ENCODE data around the gene ERBB3.

Gene ERBB3

DNA sequence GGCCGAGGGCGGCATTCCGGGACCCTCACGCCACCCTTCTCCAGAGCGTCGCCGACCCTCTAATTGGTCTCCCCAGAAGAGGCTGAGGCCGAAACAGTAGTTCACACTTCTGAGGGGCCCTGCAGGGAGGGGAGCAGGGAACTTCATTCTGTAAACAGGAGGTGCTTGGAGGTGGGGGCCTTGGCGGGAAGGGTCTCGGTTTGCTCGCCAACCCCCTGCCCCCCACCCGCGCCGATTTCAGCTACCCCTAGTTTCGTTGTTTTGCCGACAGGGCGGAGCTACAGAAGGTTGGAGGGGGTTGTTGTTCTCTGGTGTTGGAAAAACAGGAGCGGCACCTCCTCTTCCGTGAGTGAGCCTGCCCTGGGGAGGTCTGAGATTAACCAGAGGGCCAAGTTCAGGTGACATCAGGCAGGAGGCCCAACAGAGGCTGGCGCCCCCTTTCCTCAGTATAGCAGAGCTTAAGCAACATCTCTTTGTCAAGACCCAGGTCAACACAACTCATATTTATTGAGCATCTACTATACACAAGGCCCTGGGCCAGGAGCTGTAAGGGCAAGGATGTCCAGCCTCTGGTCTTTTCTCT, 682 bp downstream of the ERBB3 start:
- peak overlapping the region; percentile 46 for H2AK5ac ChIP-seq (ENCODE audit: low read depth, low read length)
- H2AFZ ChIP-seq (ENCODE audit: low read length), result peak overlapping the region; percentile 99
- no peak overlapping the region for H2BK5ac ChIP-seq (ENCODE audit: low read length)
- peaks cover 9 to 12% of the 10 kb centered on the region in 2 donors for H3K4me1 ChIP-seq (ENCODE audit: control insufficient read depth in 2 of 2, insufficient read depth in 1 of 2, low read depth in 1 of 2, low read length in 2 of 2)
- peak overlapping the region; percentile 93 for H3K18ac ChIP-seq (ENCODE audit: low read length)
- H3K27me3 ChIP-seq (ENCODE audit: control insufficient read depth in 3 of 3, insufficient read depth in 3 of 3, low read depth in 1 of 3, low read length in 3 of 3), result peaks cover 0 to 52% (median 18%) of the 10 kb centered on the region in 3 experiments
- no peak overlapping the region for H4K8ac ChIP-seq (ENCODE audit: low read depth, low read length)
- no peak overlapping the region for H2BK120ac ChIP-seq (ENCODE audit: low read depth, low read length)
- WGBS, 2 donors (ENCODE audit: extremely low coverage in 2 of 2, insufficient read length in 2 of 2, insufficient replicate concordance in 1 of 2), result no CpG with 5 or more reads among the region's 20 CpGs
- no peak overlapping the region for H3K27ac ChIP-seq (replicated peaks; ENCODE audit: low read length)
- no peak overlapping the region for H2BK12ac ChIP-seq (ENCODE audit: low read length)
- no peaks in the 10 kb centered on the region for H3K79me1 ChIP-seq (ENCODE audit: low read depth, low read length)
- H3K9ac ChIP-seq (ENCODE audit: low read depth, low read length, poor library complexity), result no peak overlapping the region
- no peak overlapping the region for H3K4ac ChIP-seq (ENCODE audit: low read length)
- peak overlapping the region; percentile 47 to 83 for H3K4me3 ChIP-seq (ENCODE audit: low read length in 2 of 2)
- no peaks in the 10 kb centered on the region for H3K9me3 ChIP-seq (replicated peaks in 1 of 2; ENCODE audit: control insufficient read depth in 2 of 2, insufficient read depth in 1 of 2, low read depth in 1 of 2, low read length in 2 of 2)
- peak overlapping the region; percentile 95 for H3K4me2 ChIP-seq (ENCODE audit: insufficient read depth, low read length, poor library complexity, severe bottlenecking)
- no peaks in the 10 kb centered on the region for H3K36me3 ChIP-seq (replicated peaks in 1 of 2; ENCODE audit: control insufficient read depth in 2 of 2, insufficient read depth in 2 of 2, low read length in 2 of 2)
- no peak for DNase-seq (ENCODE audit: low spot score)
- H2BK15ac ChIP-seq (ENCODE audit: low read length), result peak overlapping the region; percentile 43
- H3K23ac ChIP-seq (ENCODE audit: low read depth, low read length, poor library complexity), result peak overlapping the region; percentile 96
- no peak overlapping the region for H4K91ac ChIP-seq (ENCODE audit: low read depth, low read length, poor library complexity)
- H3K14ac ChIP-seq (ENCODE audit: low read length), result no peak overlapping the region

DNA sequence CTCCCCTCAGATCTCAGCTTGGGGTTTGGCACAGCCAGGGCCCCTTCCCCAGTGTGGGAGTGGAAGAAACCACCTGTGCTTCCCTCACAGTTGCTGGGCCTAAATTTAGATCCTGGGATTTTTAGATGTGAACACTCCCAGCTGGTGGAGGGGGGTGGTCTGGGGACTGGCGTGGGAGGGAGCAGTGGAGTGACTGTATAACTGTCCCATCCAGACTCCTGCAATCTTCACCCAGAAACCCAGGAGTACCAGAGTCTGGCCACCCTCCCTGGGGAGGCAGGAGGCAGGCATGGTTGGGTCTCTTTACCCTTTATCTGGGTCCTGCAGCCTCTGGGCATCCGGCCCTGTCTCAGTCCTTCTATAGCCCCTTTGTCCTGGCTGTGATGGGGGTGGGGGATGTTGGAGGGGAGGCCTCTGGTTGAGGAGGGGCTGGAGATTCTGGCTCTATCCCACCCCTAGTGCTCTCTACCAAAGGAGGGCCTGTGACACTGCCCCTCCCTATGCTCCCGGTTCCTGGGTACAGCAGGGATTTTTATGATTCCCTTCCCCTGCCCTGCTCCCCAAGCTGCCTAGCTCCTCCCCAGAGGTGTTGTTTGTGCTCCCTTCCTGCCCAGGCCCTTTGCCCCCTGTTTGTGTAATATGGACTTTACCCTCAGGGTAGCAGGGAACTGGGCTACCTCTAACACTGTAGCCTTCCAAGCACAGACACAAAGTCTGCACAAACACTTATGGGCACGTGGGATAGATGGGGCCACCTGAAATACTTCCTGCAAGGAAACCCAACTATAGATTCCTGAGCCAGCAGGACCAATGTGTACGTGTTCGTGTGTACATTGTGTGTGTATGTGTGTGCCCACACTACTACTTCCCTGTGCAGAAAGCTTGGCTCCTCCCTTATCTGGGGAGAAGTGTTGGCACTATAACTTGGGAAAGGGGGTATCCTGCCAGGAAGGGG, 1.7 kb downstream of the ERBB3 start:
- H3K4me3 ChIP-seq (ENCODE audit: low read length in 2 of 2), result no peak overlapping the region
- H3K9ac ChIP-seq (ENCODE audit: low read depth, low read length, poor library complexity), result peak overlapping the region; percentile 45
- H3K27me3 ChIP-seq (ENCODE audit: control insufficient read depth in 3 of 3, insufficient read depth in 3 of 3, low read depth in 1 of 3, low read length in 3 of 3), result peaks cover 0 to 52% (median 18%) of the 10 kb centered on the region in 3 experiments
- no peak overlapping the region for H2BK120ac ChIP-seq (ENCODE audit: low read depth, low read length)
- H4K91ac ChIP-seq (ENCODE audit: low read depth, low read length, poor library complexity), result no peak overlapping the region
- H3K4ac ChIP-seq (ENCODE audit: low read length), result peak overlapping the region; percentile 71
- H3K79me1 ChIP-seq (ENCODE audit: low read depth, low read length), result no peaks in the 10 kb centered on the region
- H3K4me1 ChIP-seq (ENCODE audit: control insufficient read depth in 2 of 2, insufficient read depth in 1 of 2, low read depth in 1 of 2, low read length in 2 of 2), result peaks cover 9 to 12% of the 10 kb centered on the region in 2 donors
- H2AK5ac ChIP-seq (ENCODE audit: low read depth, low read length), result peak overlapping the region; percentile 15
- no peak overlapping the region for H3K27ac ChIP-seq (replicated peaks; ENCODE audit: low read length)
- H3K4me2 ChIP-seq (ENCODE audit: insufficient read depth, low read length, poor library complexity, severe bottlenecking), result no peak overlapping the region
- H3K14ac ChIP-seq (ENCODE audit: low read length), result no peak overlapping the region
- no peak overlapping the region for H2BK5ac ChIP-seq (ENCODE audit: low read length)
- no CpG with 5 or more reads among the region's 6 CpGs for WGBS, 2 donors (ENCODE audit: extremely low coverage in 2 of 2, insufficient read length in 2 of 2, insufficient replicate concordance in 1 of 2)
- DNase-seq (ENCODE audit: low spot score), result no peak
- no peaks in the 10 kb centered on the region for H3K36me3 ChIP-seq (replicated peaks in 1 of 2; ENCODE audit: control insufficient read depth in 2 of 2, insufficient read depth in 2 of 2, low read length in 2 of 2)
- peak overlapping the region; percentile 45 for H2AFZ ChIP-seq (ENCODE audit: low read length)
- H2BK12ac ChIP-seq (ENCODE audit: low read length), result peak overlapping the region; percentile 43
- peak overlapping the region; percentile 79 for H2BK15ac ChIP-seq (ENCODE audit: low read length)
- H3K18ac ChIP-seq (ENCODE audit: low read length), result peak overlapping the region; percentile 72
- H3K9me3 ChIP-seq (replicated peaks in 1 of 2; ENCODE audit: control insufficient read depth in 2 of 2, insufficient read depth in 1 of 2, low read depth in 1 of 2, low read length in 2 of 2), result no peaks in the 10 kb centered on the region
- no peak overlapping the region for H3K23ac ChIP-seq (ENCODE audit: low read depth, low read length, poor library complexity)
- no peak overlapping the region for H4K8ac ChIP-seq (ENCODE audit: low read depth, low read length)

DNA sequence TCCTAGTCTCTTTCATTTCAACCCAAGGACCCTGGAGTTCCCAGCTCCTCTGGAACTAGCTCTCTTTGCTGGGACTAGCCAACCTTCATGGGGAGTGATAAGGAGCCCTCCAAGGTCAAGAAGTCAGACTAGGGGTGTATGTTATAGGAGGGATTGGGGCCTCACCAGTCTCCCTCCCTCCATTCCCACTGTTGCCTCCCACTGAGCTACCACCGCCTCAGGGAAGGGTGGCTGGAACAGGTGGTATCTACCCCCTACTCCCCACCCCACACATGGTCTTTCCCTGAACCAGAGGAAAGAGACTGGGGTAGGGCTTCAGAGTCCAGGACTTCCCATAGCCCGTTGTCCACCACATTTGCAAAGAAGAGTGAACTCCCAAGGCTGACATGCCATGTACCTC, 2.4 kb downstream of the ERBB3 start:
- no peak overlapping the region for H4K91ac ChIP-seq (ENCODE audit: low read depth, low read length, poor library complexity)
- H3K9me3 ChIP-seq (replicated peaks in 1 of 2; ENCODE audit: control insufficient read depth in 2 of 2, insufficient read depth in 1 of 2, low read depth in 1 of 2, low read length in 2 of 2), result no peaks in the 10 kb centered on the region
- H2BK5ac ChIP-seq (ENCODE audit: low read length), result no peak overlapping the region
- WGBS, 2 donors (ENCODE audit: extremely low coverage in 2 of 2, insufficient read length in 2 of 2, insufficient replicate concordance in 1 of 2), result no CpG with 5 or more reads among the region's 2 CpGs
- H3K36me3 ChIP-seq (replicated peaks in 1 of 2; ENCODE audit: control insufficient read depth in 2 of 2, insufficient read depth in 2 of 2, low read length in 2 of 2), result no peaks in the 10 kb centered on the region
- no peaks in the 10 kb centered on the region for H3K79me1 ChIP-seq (ENCODE audit: low read depth, low read length)
- no peak overlapping the region for H3K9ac ChIP-seq (ENCODE audit: low read depth, low read length, poor library complexity)
- H3K27ac ChIP-seq (replicated peaks; ENCODE audit: low read length), result no peak overlapping the region
- H3K23ac ChIP-seq (ENCODE audit: low read depth, low read length, poor library complexity), result no peak overlapping the region
- H3K14ac ChIP-seq (ENCODE audit: low read length), result no peak overlapping the region
- no peak for DNase-seq (ENCODE audit: low spot score)
- peaks cover 0 to 52% (median 18%) of the 10 kb centered on the region in 3 experiments for H3K27me3 ChIP-seq (ENCODE audit: control insufficient read depth in 3 of 3, insufficient read depth in 3 of 3, low read depth in 1 of 3, low read length in 3 of 3)
- H3K4me3 ChIP-seq (ENCODE audit: low read length in 2 of 2), result no peak overlapping the region
- no peak overlapping the region for H3K4me2 ChIP-seq (ENCODE audit: insufficient read depth, low read length, poor library complexity, severe bottlenecking)
- H3K4me1 ChIP-seq (ENCODE audit: control insufficient read depth in 2 of 2, insufficient read depth in 1 of 2, low read depth in 1 of 2, low read length in 2 of 2), result peaks cover 9 to 12% of the 10 kb centered on the region in 2 donors
- no peak overlapping the region for H2BK15ac ChIP-seq (ENCODE audit: low read length)
- H3K4ac ChIP-seq (ENCODE audit: low read length), result no peak overlapping the region
- no peak overlapping the region for H2AK5ac ChIP-seq (ENCODE audit: low read depth, low read length)
- H2BK12ac ChIP-seq (ENCODE audit: low read length), result no peak overlapping the region
- H2BK120ac ChIP-seq (ENCODE audit: low read depth, low read length), result no peak overlapping the region
- H2AFZ ChIP-seq (ENCODE audit: low read length), result no peak overlapping the region
- no peak overlapping the region for H4K8ac ChIP-seq (ENCODE audit: low read depth, low read length)
- no peak overlapping the region for H3K18ac ChIP-seq (ENCODE audit: low read length)

DNA sequence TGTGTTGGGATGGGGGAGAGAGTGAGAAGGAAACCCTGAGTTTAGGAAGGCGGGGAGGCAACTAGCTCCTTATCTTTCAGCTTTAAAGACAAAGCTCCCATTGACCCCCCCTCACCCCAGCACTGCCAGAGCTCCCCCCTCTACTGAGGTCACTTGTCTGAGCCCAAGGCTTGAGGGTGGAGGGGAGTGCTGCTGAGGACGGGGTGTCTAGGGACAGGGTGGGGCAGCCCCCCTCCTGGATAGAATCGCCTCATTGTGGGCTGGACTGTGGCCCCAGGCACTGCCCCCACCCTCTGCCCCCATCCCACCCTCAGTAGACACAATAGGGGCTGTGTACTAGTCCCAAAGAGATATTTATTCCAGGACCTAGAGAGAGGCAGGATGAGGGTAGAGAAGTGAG, 3.0 kb downstream of the ERBB3 start:
- Histone ChIP-seq H3K27ac (replicated peaks; ENCODE audit: low read length) (no peak overlapping the region), H2AK5ac (ENCODE audit: low read depth, low read length) (no peak overlapping the region)
- WGBS, 2 donors (ENCODE audit: extremely low coverage in 2 of 2, insufficient read length in 2 of 2, insufficient replicate concordance in 1 of 2), result no CpG with 5 or more reads among the region's 3 CpGs

More for the DNA sequence above, 3.0 kb downstream of the ERBB3 start:
- no peak overlapping the region for H4K8ac ChIP-seq (ENCODE audit: low read depth, low read length)
- peaks cover 0 to 52% (median 18%) of the 10 kb centered on the region in 3 experiments for H3K27me3 ChIP-seq (ENCODE audit: control insufficient read depth in 3 of 3, insufficient read depth in 3 of 3, low read depth in 1 of 3, low read length in 3 of 3)
- no peak overlapping the region for H2AFZ ChIP-seq (ENCODE audit: low read length)
- H3K18ac ChIP-seq (ENCODE audit: low read length), result no peak overlapping the region
- no peak overlapping the region for H2BK15ac ChIP-seq (ENCODE audit: low read length)
- H2BK12ac ChIP-seq (ENCODE audit: low read length), result no peak overlapping the region
- no peak overlapping the region for H3K14ac ChIP-seq (ENCODE audit: low read length)
- no peak overlapping the region for H3K4me2 ChIP-seq (ENCODE audit: insufficient read depth, low read length, poor library complexity, severe bottlenecking)
- H3K79me1 ChIP-seq (ENCODE audit: low read depth, low read length), result no peaks in the 10 kb centered on the region
- H3K4ac ChIP-seq (ENCODE audit: low read length), result no peak overlapping the region
- H3K23ac ChIP-seq (ENCODE audit: low read depth, low read length, poor library complexity), result no peak overlapping the region
- no peak overlapping the region for H3K4me3 ChIP-seq (ENCODE audit: low read length in 2 of 2)
- H3K4me1 ChIP-seq (ENCODE audit: control insufficient read depth in 2 of 2, insufficient read depth in 1 of 2, low read depth in 1 of 2, low read length in 2 of 2), result peaks cover 9 to 12% of the 10 kb centered on the region in 2 donors
- H4K91ac ChIP-seq (ENCODE audit: low read depth, low read length, poor library complexity), result no peak overlapping the region
- no peaks in the 10 kb centered on the region for H3K9me3 ChIP-seq (replicated peaks in 1 of 2; ENCODE audit: control insufficient read depth in 2 of 2, insufficient read depth in 1 of 2, low read depth in 1 of 2, low read length in 2 of 2)
- H3K9ac ChIP-seq (ENCODE audit: low read depth, low read length, poor library complexity), result no peak overlapping the region
- no peak for DNase-seq (ENCODE audit: low spot score)
- H3K36me3 ChIP-seq (replicated peaks in 1 of 2; ENCODE audit: control insufficient read depth in 2 of 2, insufficient read depth in 2 of 2, low read length in 2 of 2), result no peaks in the 10 kb centered on the region
- no peak overlapping the region for H2BK120ac ChIP-seq (ENCODE audit: low read depth, low read length)
- H2BK5ac ChIP-seq (ENCODE audit: low read length), result no peak overlapping the region

Data from neuronal stem cell (in vitro differentiated cells).